ENCODE results near the gene PTHLH.

DNA sequence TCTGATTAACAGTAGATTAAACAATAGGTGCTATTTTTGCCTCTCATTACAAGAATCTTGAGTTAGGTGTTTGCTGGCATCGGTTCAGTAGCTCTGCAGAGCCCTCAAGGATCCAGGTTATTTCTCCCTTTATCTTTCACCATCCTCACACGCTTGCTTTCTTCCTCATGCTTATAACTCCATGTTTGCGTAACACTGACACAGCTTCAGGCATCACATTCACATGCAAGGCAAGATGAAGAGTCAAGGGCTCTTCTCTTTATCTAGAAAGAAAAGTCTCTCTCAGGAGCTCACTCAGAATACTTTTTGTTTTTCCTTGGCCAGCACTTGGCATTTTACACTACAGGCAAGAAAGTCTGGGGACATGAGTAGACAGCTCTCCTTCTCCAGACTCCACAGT, 24.2 kb upstream of the PTHLH start:
- no peak for TF ChIP-seq POLR2A (IDR thresholded peaks at IDR 0.05)
- TF ChIP-seq, protein P1, sequence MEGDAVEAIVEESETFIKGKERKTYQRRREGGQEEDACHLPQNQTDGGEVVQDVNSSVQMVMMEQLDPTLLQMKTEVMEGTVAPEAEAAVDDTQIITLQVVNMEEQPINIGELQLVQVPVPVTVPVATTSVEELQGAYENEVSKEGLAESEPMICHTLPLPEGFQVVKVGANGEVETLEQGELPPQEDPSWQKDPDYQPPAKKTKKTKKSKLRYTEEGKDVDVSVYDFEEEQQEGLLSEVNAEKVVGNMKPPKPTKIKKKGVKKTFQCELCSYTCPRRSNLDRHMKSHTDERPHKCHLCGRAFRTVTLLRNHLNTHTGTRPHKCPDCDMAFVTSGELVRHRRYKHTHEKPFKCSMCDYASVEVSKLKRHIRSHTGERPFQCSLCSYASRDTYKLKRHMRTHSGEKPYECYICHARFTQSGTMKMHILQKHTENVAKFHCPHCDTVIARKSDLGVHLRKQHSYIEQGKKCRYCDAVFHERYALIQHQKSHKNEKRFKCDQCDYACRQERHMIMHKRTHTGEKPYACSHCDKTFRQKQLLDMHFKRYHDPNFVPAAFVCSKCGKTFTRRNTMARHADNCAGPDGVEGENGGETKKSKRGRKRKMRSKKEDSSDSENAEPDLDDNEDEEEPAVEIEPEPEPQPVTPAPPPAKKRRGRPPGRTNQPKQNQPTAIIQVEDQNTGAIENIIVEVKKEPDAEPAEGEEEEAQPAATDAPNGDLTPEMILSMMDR (IDR thresholded peaks at IDR 0.05) = no peak
